K562 (cell line): Measurements from ENCODE around the gene PITRM1. TPM values are rescaled to one million over a fixed set of nuclear protein-coding genes. Genes with fewer than 3 reads are reported as not detected.

Experiments used
- ATAC-seq: fragments of 200-7000 bp; cut with Tn5 transposase; 3 replicates; pipeline ENCODE4 v1.9.1; 2020; ENCODE audit warnings: moderate library complexity
- BruUV-seq: library from RNA; stranded (reverse); fragments of 400-500 nt; replicated peaks from 2 replicates; lab custom pipeline; 2021; lab: Mats Ljungman, UMichigan
- CTCF ChIA-PET: fragments of 300-600 bp; formaldehyde crosslinking; extraction: SDS; loops from one replicate; lab custom pipeline; 2021; ENCODE audit warnings: low intra/inter-chr PET ratio; lab: Yijun Ruan, JAX
- POLR2A ChIA-PET: fragments of 300-600, 350-650 bp; sonication (Branson Sonifier 250); formaldehyde crosslinking; extraction: SDS; loops from one replicate; lab custom pipeline; 2021; ENCODE audit warnings: antibody characterized with exemption, inconsistent platforms; lab: Yijun Ruan, JAX
- DNase-seq, 4 experiments: peaks; one replicate each; pipeline versions ENCODE4 v3.0.0 to v3.0.0-alpha.2; 2011 to 2018; ENCODE audit warnings: low spot score in 3 of 4, mixed read lengths in 3 of 4; ENCODE audit errors: extremely low read depth in 1 of 4
- FAIRE-seq: peaks from 2 replicates; lab custom pipeline; 2011; peaks lifted over from hg19 to GRCh38; lab: Jason Lieb, UNC
- H2AFZ ChIP-seq: 2 replicates; pipeline ENCODE4 v1.6.0; 2011; ENCODE audit warnings: low read depth, low read length, control low read depth, inconsistent platforms
- H3K27ac ChIP-seq: fragments of 200-600 bp; 3 replicates; pipeline ENCODE4 v1.8.0; 2011; ENCODE audit warnings: low read depth, mild to moderate bottlenecking, control low read depth, inconsistent platforms, low read length, moderate library complexity, mixed read lengths; ENCODE audit errors: extremely low read depth
- H3K27me3 ChIP-seq, 2 experiments: fragments of 300-600 bp in 1 of 2; 2 replicates in 1 of 2; 3 replicates in 1 of 2; pipeline versions ENCODE4 v1.6.0 to v1.8.0; 2011; ENCODE audit warnings: inconsistent platforms in 2 of 2, low read length in 2 of 2, mild to moderate bottlenecking in 1 of 2, mixed read lengths in 1 of 2, moderate library complexity in 1 of 2; ENCODE audit not compliant: control insufficient read depth in 2 of 2, insufficient read depth in 2 of 2
- H3K36me3 ChIP-seq: fragments of 300-600 bp; 3 replicates; pipeline ENCODE4 v1.8.0; 2011; ENCODE audit warnings: mild to moderate bottlenecking, low read length, inconsistent platforms; ENCODE audit not compliant: control insufficient read depth, insufficient read depth
- H3K4me1 ChIP-seq, 2 experiments: fragments of 200-600 bp in 1 of 2; replicated peaks in 1 of 2; 2 replicates in 1 of 2; 3 replicates in 1 of 2; pipeline versions ENCODE4 v1.5.1 to v1.8.0; 2011; ENCODE audit warnings: inconsistent platforms in 2 of 2, low read length in 2 of 2, mild to moderate bottlenecking in 1 of 2, mixed read lengths in 1 of 2, moderate library complexity in 1 of 2; ENCODE audit not compliant: control insufficient read depth in 2 of 2, insufficient read depth in 2 of 2
- H3K4me2 ChIP-seq: 2 replicates; pipeline ENCODE4 v1.6.1; 2011; ENCODE audit warnings: low read length, control low read depth, inconsistent platforms, mixed read lengths; ENCODE audit not compliant: insufficient read depth
- H3K4me3 ChIP-seq: fragments of 200-600 bp; sonication (generic), shearing (Covaris generic); 2 replicates; pipeline ENCODE4 v1.5.1; 2016; ENCODE audit warnings: control low read depth, inconsistent platforms
- H3K79me2 ChIP-seq: fragments of 200-600 bp; 3 replicates; pipeline ENCODE4 v1.8.0; 2011; ENCODE audit warnings: low read length, inconsistent platforms; ENCODE audit not compliant: control insufficient read depth, insufficient read depth
- H3K9ac ChIP-seq, 2 experiments: 2 replicates each; pipeline versions ENCODE4 v1.6.0 to v1.6.1; 2011; ENCODE audit warnings: low read depth in 2 of 2, low read length in 2 of 2, control low read depth in 1 of 2, inconsistent platforms in 1 of 2, mild to moderate bottlenecking in 1 of 2, mixed read lengths in 1 of 2; ENCODE audit not compliant: insufficient read depth in 1 of 2
- H3K9me1 ChIP-seq: one replicate; pipeline ENCODE4 v1.6.0; 2011; ENCODE audit warnings: inconsistent platforms, mild to moderate bottlenecking, low read length, moderate library complexity; ENCODE audit not compliant: control insufficient read depth, insufficient read depth
- H3K9me3 ChIP-seq: replicated peaks from 2 replicates; pipeline ENCODE4 v1.5.1; 2011; ENCODE audit warnings: low read depth, low read length, inconsistent platforms; ENCODE audit not compliant: control insufficient read depth, insufficient read depth
- H4K20me1 ChIP-seq: replicated peaks from 2 replicates; pipeline ENCODE4 v1.6.1; 2011; ENCODE audit warnings: low read length, inconsistent platforms, mixed read lengths; ENCODE audit not compliant: control insufficient read depth, insufficient read depth
- ARHGAP35 ChIP-seq: fragments of 450-650 bp; IDR thresholded peaks from 2 replicates; pipeline ENCODE4 v1.6.1; 2018; ENCODE audit not compliant: partially characterized antibody
- CBFA2T2 ChIP-seq: fragments of 450-650 bp; conservative IDR thresholded peaks from 2 replicates; pipeline ENCODE4 v1.6.1; 2017; ENCODE audit warnings: mild to moderate bottlenecking
- DDX20 ChIP-seq: fragments of 450-650 bp; IDR thresholded peaks from 2 replicates; pipeline ENCODE4 v1.6.1; 2016; ENCODE audit warnings: missing genetic modification characterization, low read depth, mild to moderate bottlenecking, missing compliant biosample characterization, moderate library complexity
- ESRRA ChIP-seq: fragments of 450-650 bp; IDR thresholded peaks from 2 replicates; pipeline ENCODE4 v1.6.1; 2014; ENCODE audit warnings: low read depth, mild to moderate bottlenecking, moderate library complexity, borderline replicate concordance
- KDM2B ChIP-seq: fragments of 250-450 bp; sonication (Bioruptor Pico); IDR thresholded peaks from 2 replicates; pipeline ENCODE4 v1.8.0; 2021; ENCODE audit warnings: mild to moderate bottlenecking, moderate library complexity
- PATZ1 ChIP-seq: fragments of 250-450 bp; sonication (Bioruptor Pico); IDR thresholded peaks from 2 replicates; pipeline ENCODE4 v1.5.0; 2020; ENCODE audit warnings: mild to moderate bottlenecking, borderline replicate concordance
- SAFB2 ChIP-seq: fragments of 200-400 bp; formaldehyde crosslinking; IDR thresholded peaks from 2 replicates; pipeline ENCODE4 v1.6.1; 2018; ENCODE audit warnings: borderline replicate concordance, low read length, low read depth, moderate library complexity; ENCODE audit not compliant: severe bottlenecking
- SLC30A9 ChIP-seq: fragments of 250-450 bp; sonication (Bioruptor Pico); IDR thresholded peaks from 2 replicates; pipeline ENCODE4 v1.8.0; 2022; ENCODE audit warnings: mild to moderate bottlenecking, moderate library complexity
- TFE3 ChIP-seq: fragments of 450-650 bp; formaldehyde crosslinking; IDR thresholded peaks from 2 replicates; pipeline ENCODE4 v1.4.0; 2020; ENCODE audit warnings: mild to moderate bottlenecking, mixed read lengths
- ZBTB33 ChIP-seq: sonication (generic); formaldehyde crosslinking; IDR thresholded peaks from 2 replicates; pipeline ENCODE4 v1.8.1; 2023; ENCODE audit warnings: mild to moderate bottlenecking, missing genetic modification reagents
- ZBTB7A ChIP-seq: IDR thresholded peaks from 2 replicates; pipeline ENCODE4 v1.6.1; 2011; ENCODE audit warnings: low read depth, mild to moderate bottlenecking, low read length, moderate library complexity, borderline replicate concordance; ENCODE audit not compliant: control insufficient read depth
- ZNF75A ChIP-seq: fragments of 450-650 bp; formaldehyde crosslinking; IDR thresholded peaks from 2 replicates; pipeline ENCODE4 v1.4.0; 2020; ENCODE audit warnings: mild to moderate bottlenecking
- ZNF766 ChIP-seq: fragments of 200-800 bp; sonication (Bioruptor generic); conservative IDR thresholded peaks from 2 replicates; pipeline ENCODE4 v1.6.1; 2016; ENCODE audit warnings: missing genetic modification characterization, missing compliant biosample characterization
- WGBS: fragments of 100-300 bp; shearing (Covaris generic); methylation state at CpG from one replicate; pipeline ENCODE4 v1.1.6; 2016; ENCODE audit warnings: low coverage, mixed read lengths; ENCODE audit not compliant: insufficient coverage; ENCODE audit errors: missing lambda C conversion rate; 5-methylcytosine and 5-hydroxymethylcytosine counted together
- in situ Hi-C: fragments of 300-500 bp; cut with MboI; formaldehyde crosslinking; loops from 4 replicates; pipeline ENCODE4 v1.15.0; 2018; ENCODE audit warnings: inconsistent platforms, mixed read lengths
- intact Hi-C: fragments of 100-400 bp; cut with micrococcal nuclease; formaldehyde crosslinking; loops from 2 replicates; pipeline ENCODE4 v1.14.2; 2022
- polyA plus RNA-seq, 8 experiments: library from polyadenylated mRNA; depleted of rRNA in 4 of 8; stranded (reverse) in 5 of 8; unstranded in 3 of 8; fragments of >200 nt; fragmentation: Nextera tagmentation in 2 of 8; fragmentation: Illumina TruSeq in 1 of 8; extraction: Ambion mirVana in 2 of 8; extraction: Trizol in 1 of 8; gene quantifications; 2 replicates each; pipeline versions ENCODE4 v1.2.1 to v1.2.3, GENCODE V29; 2011 to 2014; ENCODE audit warnings: inconsistent platforms in 1 of 8, missing spikeins in 1 of 8
- total RNA-seq, 7 experiments: library from RNA; depleted of rRNA in 6 of 7; stranded (reverse); fragments of >200 nt in 6 of 7; fragmentation: Illumina TruSeq in 2 of 7; extraction: Trizol in 2 of 7; gene quantifications; 2 replicates each; pipeline versions ENCODE4 v1.2.1 to v1.2.3, GENCODE V29; 2011 to 2021; ENCODE audit warnings: low replicate concordance in 1 of 7

PITRM1 gene
- total and polyA plus RNA-seq, 9 of the 15 experiments (the other 6 are each of a cell fraction or from before 2014, with no cell fraction given) = 21.1 to 70.4 (median 39.7) TPM

- Histone ChIP-seq H2AFZ (no peak overlapping the region), H3K9me3 (no peaks in the 10 kb centered on the region), H3K4me2 (no peak overlapping the region), H3K27ac (no peak overlapping the region), H4K20me1 (no peaks in the 10 kb centered on the region; the same call in 1 of the 2 replicates), H3K4me3 (no peak overlapping the region), H3K79me2 (no peaks in the 10 kb centered on the region), H3K27me3 (peaks cover 39 to 67% of the 10 kb centered on the region in 2 experiments), H3K36me3 (no peaks in the 10 kb centered on the region), H3K4me1 (no peaks in the 10 kb centered on the region; a peak in 1 of 5 replicates), H3K9ac (no peak overlapping the region), H3K9me1 (no peaks in the 10 kb centered on the region)
- ATAC-seq (no peak), FAIRE-seq (no peak), DNase-seq (no peak)
- BruUV-seq = no TSS peak
- TF ChIP-seq CBFA2T2 (no peak), ESRRA (no peak), TFE3 (CRISPR knock-in tag) (no peak), ZNF75A (CRISPR knock-in tag) (no peak), DDX20 (no peak), SAFB2 (no peak), ZNF766 (CRISPR knock-in tag) (no peak), ZBTB7A (no peak), PATZ1 (no peak), SLC30A9 (CRISPR knock-in tag) (no peak), ARHGAP35 (no peak), ZBTB33 (CRISPR knock-in tag) (no peak), KDM2B (CRISPR knock-in tag) (no peak)
- in situ Hi-C loops = loop anchor here (25.0 kb wide), 1 partner anchor 1559 kb away; no protein-coding TSS in a partner anchor
- WGBS = 0% methylated on average over 11 of the region's 11 CpGs
- ChIA-PET POLR2A (no interaction called here), CTCF (no interaction called here)
- intact Hi-C loops = no loop called here
Observed at GRCh38 chr10:3203016-3203811, 30.6 kb upstream of the PITRM1 start.
